H1 (cell line): ENCODE measurements around the gene TMEM273. TPM values are rescaled to one million over a fixed set of nuclear protein-coding genes. Genes with fewer than 3 reads are reported as not detected.

Experiments
- HDAC2 ChIP-seq, 2 experiments: fragments of 300-600 bp in 1 of 2; sonication (generic) in 1 of 2; IDR thresholded peaks; 2 replicates each; pipeline ENCODE4 v1.6.1; 2011 to 2012; ENCODE audit warnings: low read depth in 2 of 2, low read length in 2 of 2, mild to moderate bottlenecking in 2 of 2, moderate library complexity in 2 of 2, borderline replicate concordance in 1 of 2, inconsistent platforms in 1 of 2
- NANOG ChIP-seq: IDR thresholded peaks from 2 replicates; pipeline ENCODE4 v1.6.1; 2011; ENCODE audit warnings: low read length, low read depth, mild to moderate bottlenecking, inconsistent platforms; ENCODE audit not compliant: insufficient read depth, poor library complexity, severe bottlenecking
- POLR2AphosphoS5 ChIP-seq: IDR thresholded peaks from 2 replicates; pipeline ENCODE4 v1.6.1; 2011; ENCODE audit warnings: low read depth, low read length
- TCF12 ChIP-seq: IDR thresholded peaks from 2 replicates; pipeline ENCODE4 v1.6.1; 2011; ENCODE audit warnings: low read depth, mild to moderate bottlenecking, low read length
- TEAD4 ChIP-seq: IDR thresholded peaks from 2 replicates; pipeline ENCODE4 v1.6.1; 2012; ENCODE audit warnings: low read depth, low read length, inconsistent platforms, mixed read lengths
- polyA plus RNA-seq, 7 experiments: library from polyadenylated mRNA; depleted of rRNA in 3 of 7; stranded (reverse) in 5 of 7; unstranded in 2 of 7; fragments of >200 nt in 5 of 7; fragments of 200-250 nt in 2 of 7; gene quantifications; 1 replicate in 5 of 7; 2 replicates in 1 of 7; 4 replicates in 1 of 7; pipeline versions ENCODE4 v1.2.1 to v1.2.3, GENCODE V29; 2011 to 2013; ENCODE audit warnings: missing spikeins in 2 of 7, mixed read lengths in 2 of 7
- total RNA-seq: library from RNA; stranded (reverse); fragmentation: NEBNext Ultra II Directional; extraction: Animal tissue kit (Norgen Biotek cat#: 25700); gene quantifications from 2 replicates; pipeline ENCODE4 v1.2.1, GENCODE V29; 2021
- TF ChIP-seq, protein P1 (sequence below), 3 experiments: IDR thresholded peaks; 1 replicate in 2 of 3; 2 replicates in 1 of 3; pipeline versions ENCODE4 v1.5.1 to v1.6.1; 2011; ENCODE audit warnings: low read length in 3 of 3, mild to moderate bottlenecking in 3 of 3, inconsistent platforms in 2 of 3, low read depth in 1 of 3, moderate library complexity in 1 of 3; ENCODE audit not compliant: insufficient read depth in 1 of 3; ENCODE audit errors: control extremely low read depth in 1 of 3
- TF ChIP-seq, protein P2 (sequence below): IDR thresholded peaks from 2 replicates; pipeline ENCODE4 v1.6.1; 2012; ENCODE audit warnings: inconsistent platforms

Gene TMEM273
- total and polyA plus RNA-seq, 2 of the 8 experiments (the other 6 are each of a cell fraction or from before 2014, with no cell fraction given): not detected

DNA sequence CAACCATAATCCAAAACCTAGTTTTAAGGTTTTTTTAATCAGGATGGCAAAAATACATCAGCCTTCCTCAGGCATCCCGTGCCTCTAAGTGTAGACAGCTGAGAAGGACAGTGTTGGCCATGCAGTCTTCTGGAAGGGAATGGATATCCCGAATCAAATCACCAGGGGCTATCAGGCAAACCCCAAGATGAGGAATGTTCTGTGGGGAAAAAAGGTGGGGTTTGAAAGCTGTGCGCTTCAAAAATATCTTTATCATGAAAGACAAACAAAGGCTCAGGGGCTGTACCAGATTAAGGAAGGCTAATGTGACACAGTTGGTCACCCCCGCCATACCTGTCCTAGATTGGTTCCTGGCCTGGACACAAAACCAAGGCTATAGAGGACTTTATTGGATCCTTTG is 5.4 kb downstream of the TMEM273 start (continued):
- TF ChIP-seq TEAD4 (no peak), TCF12 (no peak), POLR2AphosphoS5 (no peak), NANOG (no peak), HDAC2 (IDR thresholded peaks at IDR 0.05; ENCODE audit: borderline replicate concordance in 1 of 2, low read depth in 2 of 2, low read length in 2 of 2) (no peak)
- TF ChIP-seq, protein P1, sequence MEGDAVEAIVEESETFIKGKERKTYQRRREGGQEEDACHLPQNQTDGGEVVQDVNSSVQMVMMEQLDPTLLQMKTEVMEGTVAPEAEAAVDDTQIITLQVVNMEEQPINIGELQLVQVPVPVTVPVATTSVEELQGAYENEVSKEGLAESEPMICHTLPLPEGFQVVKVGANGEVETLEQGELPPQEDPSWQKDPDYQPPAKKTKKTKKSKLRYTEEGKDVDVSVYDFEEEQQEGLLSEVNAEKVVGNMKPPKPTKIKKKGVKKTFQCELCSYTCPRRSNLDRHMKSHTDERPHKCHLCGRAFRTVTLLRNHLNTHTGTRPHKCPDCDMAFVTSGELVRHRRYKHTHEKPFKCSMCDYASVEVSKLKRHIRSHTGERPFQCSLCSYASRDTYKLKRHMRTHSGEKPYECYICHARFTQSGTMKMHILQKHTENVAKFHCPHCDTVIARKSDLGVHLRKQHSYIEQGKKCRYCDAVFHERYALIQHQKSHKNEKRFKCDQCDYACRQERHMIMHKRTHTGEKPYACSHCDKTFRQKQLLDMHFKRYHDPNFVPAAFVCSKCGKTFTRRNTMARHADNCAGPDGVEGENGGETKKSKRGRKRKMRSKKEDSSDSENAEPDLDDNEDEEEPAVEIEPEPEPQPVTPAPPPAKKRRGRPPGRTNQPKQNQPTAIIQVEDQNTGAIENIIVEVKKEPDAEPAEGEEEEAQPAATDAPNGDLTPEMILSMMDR (IDR thresholded peaks at IDR 0.05; ENCODE audit: control extremely low read depth in 1 of 3, insufficient read depth in 1 of 3, low read depth in 1 of 3, low read length in 3 of 3): no peak
- TF ChIP-seq, protein P2, sequence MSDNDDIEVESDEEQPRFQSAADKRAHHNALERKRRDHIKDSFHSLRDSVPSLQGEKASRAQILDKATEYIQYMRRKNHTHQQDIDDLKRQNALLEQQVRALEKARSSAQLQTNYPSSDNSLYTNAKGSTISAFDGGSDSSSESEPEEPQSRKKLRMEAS: no peak
